ENCODE measurements around the gene NUAK1.

Gene NUAK1

GRCh38 chr12:106136263-106136662 is 2.5 kb downstream of the NUAK1 start:
- no peak overlapping the region for H3K4me3 ChIP-seq (ENCODE audit: low read depth, low read length)

GRCh38 chr12:106135781-106136180 is 3.0 kb downstream of the NUAK1 start:
- TF ChIP-seq CTCF (IDR thresholded peaks at IDR 0.05; ENCODE audit: borderline replicate concordance, insufficient read depth, low read depth, low read length), result no peak
- H3K4me3 ChIP-seq (ENCODE audit: low read depth, low read length), result no peak overlapping the region

More at GRCh38 chr12:106136263-106136662, 2.5 kb downstream of the NUAK1 start:
- TF ChIP-seq CTCF (IDR thresholded peaks at IDR 0.05; ENCODE audit: borderline replicate concordance, insufficient read depth, low read depth, low read length), result peak; percentile 58; the same call in 1 of the 2 replicates

GRCh38 chr12:106135075-106135474 is 3.7 kb downstream of the NUAK1 start:
- H3K4me3 ChIP-seq (ENCODE audit: low read depth, low read length), result no peak overlapping the region
- no peak for TF ChIP-seq CTCF (IDR thresholded peaks at IDR 0.05; ENCODE audit: borderline replicate concordance, insufficient read depth, low read depth, low read length)

GRCh38 chr12:106134294-106134949 is 4.3 kb downstream of the NUAK1 start:
- no peak overlapping the region for H3K4me3 ChIP-seq (ENCODE audit: low read depth, low read length)
- TF ChIP-seq CTCF (IDR thresholded peaks at IDR 0.05; ENCODE audit: borderline replicate concordance, insufficient read depth, low read depth, low read length), result no peak

GRCh38 chr12:106133136-106134087 is 5.3 kb downstream of the NUAK1 start:
- no peak for TF ChIP-seq CTCF (IDR thresholded peaks at IDR 0.05; ENCODE audit: borderline replicate concordance, insufficient read depth, low read depth, low read length)
- no peak overlapping the region for H3K4me3 ChIP-seq (ENCODE audit: low read depth, low read length)

GRCh38 chr12:106132175-106133135 is 6.3 kb downstream of the NUAK1 start:
- no peak overlapping the region for H3K4me3 ChIP-seq (ENCODE audit: low read depth, low read length)
- no peak for TF ChIP-seq CTCF (IDR thresholded peaks at IDR 0.05; ENCODE audit: borderline replicate concordance, insufficient read depth, low read depth, low read length)
